Uterus (tissue), 2 donors: ENCODE data around the gene KCNH1.

Experiments used
- CTCF ChIP-seq, 4 experiments: fragments of 200-600 bp in 2 of 4; fragments of 450-650 bp in 2 of 4; sonication (generic) in 2 of 4; IDR thresholded peaks; one replicate each; pipeline ENCODE4 v1.5.1; 2016 to 2019; ENCODE audit warnings: antibody characterized with exemption in 4 of 4, mild to moderate bottlenecking in 2 of 4, moderate library complexity in 1 of 4
- POLR2A ChIP-seq, 2 donors: fragments of 450-650 bp; IDR thresholded peaks; one replicate each; pipeline ENCODE4 v1.6.1; 2016; ENCODE audit warnings: antibody characterized with exemption in 2 of 2, mild to moderate bottlenecking in 1 of 2, moderate library complexity in 1 of 2

- TF ChIP-seq POLR2A (IDR thresholded peaks at IDR 0.05), result no peak
- TF ChIP-seq CTCF (IDR thresholded peaks at IDR 0.05), result no peak
Observed at GRCh38 chr1:210755991-210756659, 377.8 kb downstream of the KCNH1 start.
